T-helper 2 cell treated with Interferon-gamma antibody and Interleukin-4, amounts not matched to agents 100 ng/mL and 5 ng/mL, for 36 hours (primary cell): ENCODE measurements around the gene SLC4A3. TPM values are rescaled to one million over a fixed set of nuclear protein-coding genes. Genes with fewer than 3 reads are reported as not detected.

Source experiments
- intact Hi-C: fragments of 100-400 bp; cut with micrococcal nuclease; formaldehyde crosslinking; loops from one replicate; pipeline ENCODE4 v1.15.1; 2023
- total RNA-seq: library from RNA; stranded (reverse); gene quantifications from 2 replicates; pipeline ENCODE4 v1.2.3, GENCODE V29; 2022

The SLC4A3 gene
- total RNA-seq, 1 donor from 2014 or later = not detected

GRCh38 chr2:219631904-219632759, 4.7 kb downstream of the SLC4A3 start:
- intact Hi-C loops = no loop called here

- intact Hi-C loops = no loop called here
These were observed 5.3 kb downstream of the SLC4A3 start for GRCh38 chr2:219632760-219633105.

DNA sequence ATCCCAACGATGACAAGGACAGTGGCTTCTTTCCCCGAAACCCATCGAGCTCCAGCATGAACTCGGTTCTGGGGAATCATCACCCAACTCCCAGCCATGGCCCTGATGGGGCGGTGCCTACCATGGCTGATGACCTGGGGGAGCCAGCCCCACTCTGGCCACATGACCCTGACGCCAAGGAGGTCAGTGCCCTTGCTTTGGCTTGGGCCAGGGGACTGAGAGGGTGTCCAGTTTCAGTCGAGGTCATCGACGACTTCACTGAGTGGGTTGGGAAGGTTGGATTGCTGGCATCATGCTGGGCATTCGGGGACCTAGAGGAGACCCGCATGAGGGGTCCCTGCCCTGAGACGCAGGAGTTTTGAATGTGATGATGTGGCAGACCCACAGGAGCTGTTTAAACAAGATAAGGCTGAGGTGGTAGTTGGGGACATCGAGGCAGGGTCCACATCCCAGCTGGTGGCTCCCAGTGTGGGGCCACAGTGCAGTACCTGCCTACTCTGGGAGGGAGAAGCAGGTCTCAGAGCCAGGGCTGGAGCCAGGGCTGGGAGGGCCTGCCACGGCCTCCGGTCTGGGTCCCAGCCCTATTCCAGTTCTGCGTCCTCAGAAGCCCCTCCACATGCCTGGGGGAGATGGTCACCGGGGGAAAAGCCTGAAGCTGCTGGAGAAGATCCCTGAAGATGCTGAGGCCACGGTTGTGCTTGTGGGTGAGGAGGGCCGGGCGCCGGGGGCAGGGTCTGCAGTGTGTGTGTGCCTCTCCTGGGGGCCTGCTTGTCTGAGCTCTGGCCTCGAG, 6.0 kb downstream of the SLC4A3 start:
- intact Hi-C loops = no loop called here

DNA sequence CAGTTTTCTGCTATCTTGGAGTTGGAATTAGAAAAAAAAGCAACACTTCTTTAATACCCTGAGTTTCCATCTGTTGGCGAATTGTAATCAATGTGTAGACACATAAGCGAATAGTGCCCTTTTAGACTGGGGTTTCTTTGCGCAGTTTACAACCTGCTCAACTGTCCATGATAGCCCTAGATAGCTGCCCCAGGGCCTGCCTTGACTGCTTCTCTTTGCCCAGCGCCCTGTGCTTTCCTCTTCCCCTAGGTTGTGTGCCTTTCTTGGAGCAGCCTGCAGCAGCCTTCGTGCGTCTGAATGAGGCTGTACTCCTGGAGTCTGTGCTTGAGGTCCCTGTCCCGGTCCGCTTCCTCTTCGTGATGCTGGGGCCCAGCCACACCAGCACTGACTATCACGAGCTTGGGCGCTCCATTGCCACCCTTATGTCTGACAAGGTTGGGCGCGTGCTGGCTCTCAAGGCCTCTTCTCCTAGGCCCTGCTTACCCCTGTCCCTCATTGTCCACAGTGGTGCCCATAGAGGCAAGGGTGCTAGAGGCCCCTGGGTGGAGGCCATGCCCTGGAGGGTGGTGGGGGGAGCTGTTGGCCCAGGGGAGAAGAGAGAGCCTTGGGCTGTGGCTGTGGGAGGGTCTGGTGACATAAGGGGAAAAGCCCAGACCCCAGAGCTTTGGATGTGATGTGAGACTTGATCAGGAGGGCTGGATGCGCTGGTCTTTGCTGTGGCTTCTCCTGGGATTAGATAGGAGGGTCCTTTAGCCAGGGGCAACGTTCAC, 6.9 kb downstream of the SLC4A3 start:
- intact Hi-C loops = no loop called here

GRCh38 chr2:219634951-219635751, 7.7 kb downstream of the SLC4A3 start:
- intact Hi-C loops = no loop called here

- intact Hi-C loops = no loop called here
These were observed 8.9 kb downstream of the SLC4A3 start for GRCh38 chr2:219636144-219636915.

GRCh38 chr2:219636941-219637841, 9.8 kb downstream of the SLC4A3 start:
- intact Hi-C loops = no loop called here

GRCh38 chr2:219637842-219638185, 10.4 kb downstream of the SLC4A3 start:
- intact Hi-C loops = no loop called here

DNA sequence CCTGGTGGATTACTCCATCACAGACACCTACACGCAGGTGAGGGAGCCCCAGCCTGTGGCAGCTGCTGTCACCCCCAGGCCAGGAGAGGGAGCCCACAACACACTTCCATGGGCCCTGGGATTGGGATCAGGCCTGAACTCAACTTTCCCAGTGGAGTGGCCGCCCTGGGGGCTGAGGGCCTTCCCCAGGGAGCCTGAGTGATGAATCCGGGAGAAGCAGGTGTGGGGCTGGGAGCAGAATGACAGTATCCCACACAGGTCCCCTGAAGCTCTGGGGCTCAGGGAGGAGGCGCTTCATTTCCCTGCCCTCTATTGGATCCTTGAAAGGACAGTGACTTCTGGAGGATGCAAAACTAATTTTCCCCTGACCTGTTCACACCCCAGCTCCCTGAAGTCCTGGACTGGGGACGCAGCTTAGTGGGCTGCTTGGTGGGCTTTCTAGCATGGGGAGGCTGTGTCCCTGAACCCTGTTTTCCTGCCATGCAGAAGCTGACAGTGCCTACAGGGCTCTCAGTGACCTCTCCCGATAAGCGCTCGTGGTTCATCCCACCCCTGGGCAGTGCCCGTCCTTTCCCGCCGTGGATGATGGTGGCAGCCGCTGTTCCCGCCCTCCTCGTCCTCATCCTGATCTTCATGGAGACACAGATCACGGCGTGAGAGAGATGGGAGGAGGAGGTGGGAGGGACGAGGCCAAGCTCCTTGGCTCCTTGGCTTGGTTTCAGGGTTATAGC, 11.0 kb downstream of the SLC4A3 start:
- intact Hi-C loops = no loop called here

DNA sequence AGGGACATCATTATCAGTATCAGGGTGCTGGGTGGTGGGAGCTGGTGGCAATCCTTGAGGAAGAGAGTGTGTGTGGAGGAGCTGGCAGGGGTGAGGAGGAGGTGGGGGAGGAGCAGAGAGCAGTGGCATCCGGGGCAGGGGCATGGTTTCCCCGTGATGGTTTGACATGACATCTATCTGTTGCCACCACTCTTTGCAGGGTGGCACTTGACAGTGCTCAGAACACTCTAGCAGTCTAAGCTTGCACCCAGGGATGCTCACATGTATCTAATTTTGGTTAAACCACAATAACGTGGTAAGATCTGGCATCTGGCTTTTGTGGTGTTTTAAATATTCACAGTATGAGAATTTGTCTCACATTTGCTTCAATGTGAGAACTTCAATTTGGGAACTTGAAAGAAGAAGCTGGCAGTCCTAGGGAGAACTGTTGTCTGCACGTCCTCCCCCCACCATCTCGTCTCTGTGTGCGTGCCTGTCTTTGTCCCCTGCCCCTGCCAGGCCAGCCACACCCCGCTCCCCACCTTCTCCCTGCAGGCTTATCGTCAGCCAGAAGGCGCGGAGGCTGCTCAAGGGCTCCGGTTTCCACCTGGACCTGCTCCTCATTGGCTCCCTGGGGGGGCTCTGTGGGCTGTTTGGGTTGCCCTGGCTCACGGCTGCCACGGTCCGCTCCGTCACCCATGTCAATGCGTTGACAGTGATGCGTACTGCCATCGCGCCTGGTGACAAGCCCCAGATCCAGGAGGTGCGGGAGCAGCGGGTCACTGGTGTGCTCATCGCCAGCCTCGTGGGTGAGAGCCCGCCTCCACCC, 11.7 kb downstream of the SLC4A3 start:
- intact Hi-C loops = no loop called here

DNA sequence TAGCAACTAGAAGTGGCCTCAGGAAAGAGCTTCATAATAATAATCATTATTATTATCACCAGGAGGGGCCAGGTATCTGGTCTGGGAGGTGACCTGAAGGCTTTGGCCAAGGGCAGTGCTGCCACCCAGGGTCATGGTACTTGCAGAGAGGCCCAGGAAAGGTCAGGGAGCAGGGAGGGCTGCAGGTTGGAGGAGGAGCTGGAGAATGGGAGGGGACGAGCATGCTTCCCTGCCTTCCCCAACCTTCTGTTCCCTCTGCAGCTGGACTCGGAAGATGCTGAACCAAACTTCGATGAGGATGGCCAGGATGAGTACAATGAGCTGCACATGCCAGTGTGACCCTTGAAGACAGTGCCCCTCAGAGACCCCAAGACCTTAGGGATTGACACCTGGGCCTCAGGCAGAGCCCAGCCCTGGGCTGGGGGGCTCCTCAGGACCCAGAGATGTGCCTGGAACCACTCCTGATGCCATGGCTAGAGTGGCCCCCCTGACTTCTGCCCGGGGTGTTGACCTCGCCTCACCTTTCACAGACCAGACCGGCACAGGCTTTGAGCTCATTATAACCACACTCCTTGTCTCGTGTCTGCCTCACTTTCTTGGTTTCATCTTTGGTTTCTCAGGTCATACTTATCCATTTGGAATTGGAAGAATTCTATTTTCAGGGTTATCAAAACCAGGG, 14.1 kb downstream of the SLC4A3 start:
- intact Hi-C loops = loop anchor here (1.0 to 5.0 kb wide), 4 partner anchors 43 to 164 kb away; partner anchors contain the start of gene GMPPA

DNA sequence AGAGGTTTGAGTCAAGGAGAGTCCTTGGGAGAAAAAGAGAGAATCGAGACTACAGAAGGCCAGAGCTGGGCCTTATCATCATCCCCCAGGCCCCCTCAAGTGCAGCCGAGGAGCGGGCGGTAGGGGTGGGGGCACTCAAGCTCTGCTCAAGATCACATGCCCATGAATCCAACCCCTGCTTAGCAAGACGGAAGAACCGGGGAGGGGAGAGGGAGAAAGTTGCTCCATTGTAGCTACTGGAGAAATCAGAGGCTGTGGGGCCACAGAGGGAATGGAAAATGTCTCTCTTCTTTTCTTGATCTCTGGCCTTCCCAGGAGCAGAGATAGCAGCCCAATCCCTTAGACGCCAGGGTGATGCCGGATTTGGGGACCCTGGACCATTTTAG, 14.6 kb downstream of the SLC4A3 start:
- intact Hi-C loops = loop anchor here (1.0 to 5.0 kb wide), 4 partner anchors 43 to 165 kb away; partner anchors contain the start of gene GMPPA

DNA sequence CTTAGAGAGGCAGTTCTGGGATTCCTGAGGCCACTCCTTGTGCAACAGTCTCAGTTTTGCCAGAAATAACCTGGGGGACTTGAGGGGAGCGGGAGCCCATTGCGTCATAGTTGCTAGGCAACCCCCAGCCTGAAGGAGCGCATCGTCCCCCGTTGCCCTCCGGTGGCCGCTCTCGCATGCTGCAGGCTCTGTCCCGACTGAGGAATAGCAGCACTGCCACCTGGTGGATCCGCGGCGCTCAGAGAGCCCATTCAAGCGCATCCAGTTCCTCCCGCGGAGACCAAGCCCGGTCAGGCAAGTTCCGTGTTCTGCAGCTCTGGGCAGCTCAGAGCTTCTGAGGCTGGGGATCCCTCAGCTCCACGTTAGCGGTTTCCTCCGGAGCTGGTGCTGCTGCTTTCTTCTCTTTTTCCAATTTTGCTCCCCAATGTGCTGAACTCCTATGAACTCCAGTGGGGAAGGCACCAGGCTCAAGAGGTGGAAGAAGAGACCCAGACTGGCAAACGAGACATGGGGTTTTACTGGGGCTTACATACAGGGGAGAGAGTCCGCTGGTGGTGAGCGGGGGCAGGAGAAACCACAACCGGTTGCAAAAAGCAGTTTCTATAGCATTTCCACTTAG, 15.1 kb downstream of the SLC4A3 start:
- intact Hi-C loops = loop anchor here (1.0 to 5.0 kb wide), 4 partner anchors 44 to 165 kb away; partner anchors contain the start of gene GMPPA

- intact Hi-C loops = loop anchor here (2.0 to 5.0 kb wide), 3 partner anchors 44 to 166 kb away; partner anchors contain the start of gene GMPPA
These were observed 15.6 kb downstream of the SLC4A3 start for GRCh38 chr2:219643084-219643473.

- intact Hi-C loops = loop anchor here (2.0 to 5.0 kb wide), 3 partner anchors 45 to 167 kb away; partner anchors contain the start of gene GMPPA
These were observed 16.5 kb downstream of the SLC4A3 start for GRCh38 chr2:219643788-219644398.
